Caco-2 (cell line): ENCODE results near the gene DNHD1. TPM values are rescaled to one million over a fixed set of nuclear protein-coding genes. Genes with fewer than 3 reads are reported as not detected.

Source experiments
- BruUV-seq: library from RNA; stranded (reverse); fragments of 400-500 nt; replicated peaks from 2 replicates; lab custom pipeline; 2021; lab: Mats Ljungman, UMichigan
- CTCF ChIA-PET: fragments of 300-600 bp; sonication (Branson Sonifier 250); formaldehyde crosslinking; loops from one replicate; lab custom pipeline; 2022; ENCODE audit warnings: antibody characterized with exemption; lab: Charles Lee
- POLR2A ChIA-PET: fragments of 300-600 bp; sonication (Branson Sonifier 250); formaldehyde crosslinking; loops from one replicate; lab custom pipeline; 2022; ENCODE audit warnings: antibody characterized with exemption; lab: Charles Lee
- DNase-seq, 2 experiments: peaks; one replicate each; pipeline versions ENCODE4 v3.0.0 to v3.0.0-alpha.2; 2020 to 2022
- H3K27me3 ChIP-seq: replicated peaks from 2 replicates; pipeline ENCODE4 v1.6.0; 2011; ENCODE audit warnings: low read length; ENCODE audit not compliant: control insufficient read depth, insufficient read depth
- H3K36me3 ChIP-seq: 2 replicates; pipeline ENCODE4 v1.5.1; 2011; ENCODE audit warnings: low read length; ENCODE audit not compliant: control insufficient read depth, insufficient read depth
- H3K4me1 ChIP-seq: fragments of 250-450 bp; sonication (Bioruptor Pico); 2 replicates; pipeline ENCODE4 v1.5.1; 2020; ENCODE audit warnings: mild to moderate bottlenecking
- H3K4me3 ChIP-seq: 2 replicates; pipeline ENCODE4 v1.5.1; 2011; ENCODE audit warnings: low read depth, mild to moderate bottlenecking, control low read depth, low read length
- H3K9me3 ChIP-seq: fragments of 250-450 bp; sonication (Bioruptor Pico); 2 replicates; pipeline ENCODE4 v1.5.1; 2020; ENCODE audit warnings: mild to moderate bottlenecking, moderate library complexity
- H3K27ac Mint-ChIP-seq: one replicate; pipeline ENCODE4 v1.8.0; 2022; ENCODE audit warnings: mixed read lengths; ENCODE audit not compliant: unreplicated experiment
- H3K27me3 Mint-ChIP-seq: one replicate; pipeline ENCODE4 v1.8.0; 2022; ENCODE audit warnings: mixed read lengths; ENCODE audit not compliant: insufficient read depth, unreplicated experiment
- H3K36me3 Mint-ChIP-seq: one replicate; pipeline ENCODE4 v1.8.0; 2022; ENCODE audit warnings: mild to moderate bottlenecking, mixed read lengths; ENCODE audit not compliant: insufficient read depth, unreplicated experiment
- H3K4me1 Mint-ChIP-seq: one replicate; pipeline ENCODE4 v1.8.0; 2022; ENCODE audit warnings: low read depth, mixed read lengths; ENCODE audit not compliant: unreplicated experiment
- H3K4me3 Mint-ChIP-seq: one replicate; pipeline ENCODE4 v1.8.0; 2022; ENCODE audit warnings: mild to moderate bottlenecking, moderate library complexity, mixed read lengths; ENCODE audit not compliant: unreplicated experiment
- H3K9me3 Mint-ChIP-seq: one replicate; pipeline ENCODE4 v1.8.0; 2022; ENCODE audit warnings: mixed read lengths; ENCODE audit not compliant: unreplicated experiment
- intact Hi-C: fragments of 100-400 bp; cut with micrococcal nuclease; formaldehyde crosslinking; loops from one replicate; pipeline ENCODE4 v1.10.0; 2022; ENCODE audit not compliant: unreplicated experiment
- total RNA-seq: library from RNA; stranded (reverse); gene quantifications from 2 replicates; pipeline ENCODE4 v1.2.3, GENCODE V29; 2022
- TF ChIP-seq, protein P1 (sequence below), 2 experiments: fragments of 200-600 bp in 1 of 2; IDR thresholded peaks; 1 replicate in 1 of 2; 2 replicates in 1 of 2; pipeline versions ENCODE4 v1.5.1 to v1.8.0; 2011 to 2022; ENCODE audit warnings: antibody characterized with exemption in 1 of 2, control low read depth in 1 of 2, inconsistent platforms in 1 of 2, low read depth in 1 of 2, low read length in 1 of 2, mild to moderate bottlenecking in 1 of 2, moderate library complexity in 1 of 2; ENCODE audit not compliant: insufficient read depth in 1 of 2, severe bottlenecking in 1 of 2, unreplicated experiment in 1 of 2

DNHD1 gene
- total RNA-seq, 1 experiment from 2014 or later: 5.7 TPM

DNA sequence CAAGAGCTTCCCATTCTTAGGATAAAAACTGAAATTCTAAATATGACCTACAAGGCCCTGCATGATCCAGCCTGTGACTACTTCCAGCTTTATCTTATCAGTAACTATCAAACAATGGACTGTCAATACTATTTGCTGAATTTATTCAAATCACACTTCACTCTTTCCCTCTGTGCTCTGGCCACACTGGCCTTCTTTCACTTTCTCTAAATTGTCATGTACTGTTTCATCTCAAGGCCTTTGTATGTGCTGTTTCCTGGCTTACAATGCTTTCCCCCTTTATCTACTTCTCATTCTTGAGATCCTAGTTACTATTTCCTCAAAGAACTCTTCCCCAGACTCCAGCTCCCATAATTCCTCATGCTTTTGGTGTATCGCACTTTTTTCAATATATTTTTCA lies 10.1 kb upstream of the DNHD1 start:
- no TSS peak for BruUV-seq
- ChIA-PET CTCF (no interaction called here), POLR2A (no interaction called here)
- no peaks in the 10 kb centered on the region for H3K9me3 ChIP-seq
- H3K4me1 Mint-ChIP-seq: peaks cover 6% of the 10 kb centered on the region
- TF ChIP-seq, protein P1, sequence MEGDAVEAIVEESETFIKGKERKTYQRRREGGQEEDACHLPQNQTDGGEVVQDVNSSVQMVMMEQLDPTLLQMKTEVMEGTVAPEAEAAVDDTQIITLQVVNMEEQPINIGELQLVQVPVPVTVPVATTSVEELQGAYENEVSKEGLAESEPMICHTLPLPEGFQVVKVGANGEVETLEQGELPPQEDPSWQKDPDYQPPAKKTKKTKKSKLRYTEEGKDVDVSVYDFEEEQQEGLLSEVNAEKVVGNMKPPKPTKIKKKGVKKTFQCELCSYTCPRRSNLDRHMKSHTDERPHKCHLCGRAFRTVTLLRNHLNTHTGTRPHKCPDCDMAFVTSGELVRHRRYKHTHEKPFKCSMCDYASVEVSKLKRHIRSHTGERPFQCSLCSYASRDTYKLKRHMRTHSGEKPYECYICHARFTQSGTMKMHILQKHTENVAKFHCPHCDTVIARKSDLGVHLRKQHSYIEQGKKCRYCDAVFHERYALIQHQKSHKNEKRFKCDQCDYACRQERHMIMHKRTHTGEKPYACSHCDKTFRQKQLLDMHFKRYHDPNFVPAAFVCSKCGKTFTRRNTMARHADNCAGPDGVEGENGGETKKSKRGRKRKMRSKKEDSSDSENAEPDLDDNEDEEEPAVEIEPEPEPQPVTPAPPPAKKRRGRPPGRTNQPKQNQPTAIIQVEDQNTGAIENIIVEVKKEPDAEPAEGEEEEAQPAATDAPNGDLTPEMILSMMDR (IDR thresholded peaks at IDR 0.05; ENCODE audit: insufficient read depth in 1 of 2, low read depth in 1 of 2, low read length in 1 of 2, severe bottlenecking in 1 of 2, unreplicated experiment in 1 of 2): no peak
- H3K9me3 Mint-ChIP-seq: no peaks in the 10 kb centered on the region
- DNase-seq: no peak
- H3K27me3 ChIP-seq: no peaks in the 10 kb centered on the region
- H3K27ac Mint-ChIP-seq: no peak overlapping the region
- H3K4me3 ChIP-seq: no peak overlapping the region
- no peak overlapping the region for H3K4me3 Mint-ChIP-seq
- H3K36me3 Mint-ChIP-seq: peaks cover 17% of the 10 kb centered on the region
- H3K36me3 ChIP-seq: peaks cover 2% of the 10 kb centered on the region; the same call in 1 of the 2 replicates
- intact Hi-C loops: no loop called here
- H3K27me3 Mint-ChIP-seq: no peaks in the 10 kb centered on the region
- peaks cover 74% of the 10 kb centered on the region for H3K4me1 ChIP-seq

DNA sequence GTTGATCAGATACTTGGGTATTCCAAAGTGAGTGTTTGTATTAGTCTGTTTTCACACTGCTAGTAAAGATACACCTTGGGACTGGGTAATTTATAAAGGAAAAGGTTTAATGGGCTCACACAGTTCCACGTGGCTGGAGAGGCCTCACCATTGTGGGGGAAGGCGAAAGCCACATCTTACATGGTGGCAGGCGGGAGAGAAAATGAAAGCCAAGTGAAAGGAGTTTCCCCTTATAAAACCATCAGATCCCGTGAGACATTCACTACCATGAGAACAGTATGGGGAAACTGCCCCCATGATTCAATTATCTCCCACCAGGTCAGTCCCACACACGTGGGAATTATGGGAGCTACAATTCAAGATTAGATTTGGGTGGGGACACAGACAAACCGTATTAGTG lies 8.7 kb upstream of the DNHD1 start:
- no peak overlapping the region for H3K4me3 ChIP-seq
- no peak for DNase-seq
- H3K9me3 ChIP-seq: no peaks in the 10 kb centered on the region
- Mint-ChIP-seq H3K27me3 (no peaks in the 10 kb centered on the region), H3K9me3 (no peaks in the 10 kb centered on the region), H3K4me1 (peaks cover 6% of the 10 kb centered on the region), H3K4me3 (no peak overlapping the region), H3K36me3 (peaks cover 5% of the 10 kb centered on the region), H3K27ac (no peak overlapping the region)
- ChIA-PET CTCF (interaction anchor here (0.8 kb wide), 1 partner anchor 109 kb away, joined by 3 read pairs; no protein-coding TSS in a partner anchor), POLR2A (no interaction called here)
- TF ChIP-seq, protein P1 (IDR thresholded peaks at IDR 0.05; ENCODE audit: insufficient read depth in 1 of 2, low read depth in 1 of 2, low read length in 1 of 2, severe bottlenecking in 1 of 2, unreplicated experiment in 1 of 2): no peak
- no peaks in the 10 kb centered on the region for H3K27me3 ChIP-seq
- intact Hi-C loops: loop anchor here (2.0 kb wide), 1 partner anchor 194 kb away; the partner anchor contains the start of gene MRPL17
- no peaks in the 10 kb centered on the region for H3K36me3 ChIP-seq
- peaks cover 65% of the 10 kb centered on the region for H3K4me1 ChIP-seq
- no TSS peak for BruUV-seq

DNA sequence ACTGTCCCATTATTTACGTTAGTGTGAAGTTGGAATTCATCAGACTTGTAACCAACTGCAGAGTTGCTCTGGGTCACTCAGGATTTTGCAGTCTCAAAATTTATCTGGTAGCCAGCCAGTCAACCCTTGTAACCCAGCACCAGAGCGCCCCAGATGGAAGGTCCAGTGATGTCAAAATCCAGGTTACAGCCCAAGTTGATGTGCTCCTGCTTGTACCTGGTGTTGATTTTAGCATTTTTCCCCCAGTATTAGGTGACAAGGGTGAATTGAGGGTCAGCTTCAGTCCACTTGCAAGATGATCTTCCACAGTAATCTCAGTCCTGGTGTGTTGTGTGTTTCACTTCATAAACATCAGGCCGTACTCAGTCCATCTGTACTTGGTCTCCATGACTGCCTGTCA lies 8.3 kb upstream of the DNHD1 start:
- intact Hi-C loops: loop anchor here (1.0 to 2.0 kb wide), 2 partner anchors 31 to 194 kb away; partner anchors contain the start of gene MRPL17
- H3K36me3 Mint-ChIP-seq: peaks cover 4% of the 10 kb centered on the region
- no peaks in the 10 kb centered on the region for H3K27me3 ChIP-seq
- POLR2A ChIA-PET: interaction anchor here (1.3 kb wide), 1 partner anchor 8 kb away, joined by 5 read pairs; the partner anchor contains the start of genes ARFIP2 and TIMM10B
- H3K27me3 Mint-ChIP-seq: no peaks in the 10 kb centered on the region
- no peaks in the 10 kb centered on the region for H3K36me3 ChIP-seq
- BruUV-seq: no TSS peak
- peaks cover 6% of the 10 kb centered on the region for H3K4me1 Mint-ChIP-seq
- no peaks in the 10 kb centered on the region for H3K9me3 Mint-ChIP-seq
- H3K27ac Mint-ChIP-seq: peak overlapping the region; percentile 29
- H3K4me3 Mint-ChIP-seq: peak overlapping the region; percentile 35
- H3K4me1 ChIP-seq: peaks cover 65% of the 10 kb centered on the region
- CTCF ChIA-PET: interaction anchor here (0.8 to 1.8 kb wide), 6 partner anchors 8 to 126 kb away, joined by 3 to 8 read pairs (median 4); partner anchors contain the start of genes APBB1, ARFIP2 and TIMM10B
- H3K9me3 ChIP-seq: no peaks in the 10 kb centered on the region
- DNase-seq: no peak
- H3K4me3 ChIP-seq: no peak overlapping the region
- TF ChIP-seq, protein P1 (IDR thresholded peaks at IDR 0.05; ENCODE audit: insufficient read depth in 1 of 2, low read depth in 1 of 2, low read length in 1 of 2, severe bottlenecking in 1 of 2, unreplicated experiment in 1 of 2): no peak
